Keratinocyte (primary cell): ENCODE data around the gene CDR2L.

Source experiments
- EZH2 ChIP-seq: IDR thresholded peaks from one replicate; pipeline ENCODE4 v1.6.1; 2012; ENCODE audit warnings: inconsistent platforms, mild to moderate bottlenecking, low read length, moderate library complexity
- TF ChIP-seq, protein P1 (sequence below), 3 experiments: IDR thresholded peaks in 1 of 3; conservative IDR thresholded peaks in 1 of 3; optimal IDR thresholded peaks in 1 of 3; 2 replicates in 2 of 3; 3 replicates in 1 of 3; pipeline versions ENCODE3 to v1.5.1; 2011; ENCODE audit warnings: low read length in 3 of 3, mild to moderate bottlenecking in 3 of 3, moderate library complexity in 2 of 3, control low read depth in 1 of 3, inconsistent platforms in 1 of 3; ENCODE audit not compliant: insufficient read depth in 2 of 3; ENCODE audit errors: extremely low read depth in 1 of 3

DNA sequence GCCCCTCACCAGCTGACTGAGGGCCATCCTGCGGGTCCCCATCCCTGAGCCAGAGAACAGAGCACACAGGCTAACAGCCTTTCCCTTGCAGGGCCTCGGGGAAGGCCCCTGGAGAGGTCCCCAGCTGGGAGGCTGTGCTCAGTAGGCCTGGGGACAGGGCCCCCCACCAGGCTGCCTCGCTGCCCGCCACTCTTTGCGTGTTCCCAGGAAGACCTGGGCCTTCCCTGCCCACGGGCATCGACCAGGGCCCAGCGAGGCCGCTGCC, 15.7 kb upstream of the CDR2L start:
- TF ChIP-seq, protein P1, sequence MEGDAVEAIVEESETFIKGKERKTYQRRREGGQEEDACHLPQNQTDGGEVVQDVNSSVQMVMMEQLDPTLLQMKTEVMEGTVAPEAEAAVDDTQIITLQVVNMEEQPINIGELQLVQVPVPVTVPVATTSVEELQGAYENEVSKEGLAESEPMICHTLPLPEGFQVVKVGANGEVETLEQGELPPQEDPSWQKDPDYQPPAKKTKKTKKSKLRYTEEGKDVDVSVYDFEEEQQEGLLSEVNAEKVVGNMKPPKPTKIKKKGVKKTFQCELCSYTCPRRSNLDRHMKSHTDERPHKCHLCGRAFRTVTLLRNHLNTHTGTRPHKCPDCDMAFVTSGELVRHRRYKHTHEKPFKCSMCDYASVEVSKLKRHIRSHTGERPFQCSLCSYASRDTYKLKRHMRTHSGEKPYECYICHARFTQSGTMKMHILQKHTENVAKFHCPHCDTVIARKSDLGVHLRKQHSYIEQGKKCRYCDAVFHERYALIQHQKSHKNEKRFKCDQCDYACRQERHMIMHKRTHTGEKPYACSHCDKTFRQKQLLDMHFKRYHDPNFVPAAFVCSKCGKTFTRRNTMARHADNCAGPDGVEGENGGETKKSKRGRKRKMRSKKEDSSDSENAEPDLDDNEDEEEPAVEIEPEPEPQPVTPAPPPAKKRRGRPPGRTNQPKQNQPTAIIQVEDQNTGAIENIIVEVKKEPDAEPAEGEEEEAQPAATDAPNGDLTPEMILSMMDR (optimal IDR thresholded peaks at IDR 0.05 in 1 of 3, IDR thresholded peaks at IDR 0.05 in 1 of 3, conservative IDR thresholded peaks at IDR 0.05 in 1 of 3; ENCODE audit: extremely low read depth in 1 of 3, insufficient read depth in 2 of 3, low read length in 3 of 3) = no peak
- peak; percentile 60 for TF ChIP-seq EZH2
